CD14-positive monocyte (primary cell): ENCODE measurements around the gene SPTLC1. TPM values are rescaled to one million over a fixed set of nuclear protein-coding genes. Genes with fewer than 3 reads are reported as not detected.
A peak's percentile ranks its signal among the peaks of the same experiment; 100 is the strongest.
"Not testable (repeated sequence)": the region's sequence is repeated elsewhere in the genome, so short reads cannot be mapped to it uniquely, and the experiment has no call there.

ENCODE experiments used
- DNase-seq, 3 donors: peaks; one replicate each; pipeline ENCODE4 v3.0.0-alpha.2; 2011 to 2022
- H2AFZ ChIP-seq: 2 replicates; pipeline ENCODE4 v1.6.0; 2012; ENCODE audit warnings: mild to moderate bottlenecking, low read depth, low read length, inconsistent platforms; ENCODE audit not compliant: insufficient read depth, poor library complexity, severe bottlenecking
- H3K27ac ChIP-seq, 2 donors: 1 replicate in 1 of 2; 2 replicates in 1 of 2; pipeline ENCODE4 v1.5.1; 2012 to 2013; ENCODE audit warnings: low read length in 2 of 2, control low read depth in 1 of 2, inconsistent platforms in 1 of 2, low read depth in 1 of 2, mild to moderate bottlenecking in 1 of 2
- H3K27me3 ChIP-seq, 2 donors: one replicate each; pipeline versions ENCODE4 v1.6.0 to v1.6.1; 2011 to 2013; ENCODE audit warnings: low read length in 2 of 2; ENCODE audit not compliant: control insufficient read depth in 2 of 2, insufficient read depth in 2 of 2
- H3K36me3 ChIP-seq, 2 donors: replicated peaks in 1 of 2; 1 replicate in 1 of 2; 2 replicates in 1 of 2; pipeline versions ENCODE4 v1.5.1 to v1.6.1; 2012 to 2013; ENCODE audit warnings: low read length in 2 of 2, control low read depth in 1 of 2, inconsistent platforms in 1 of 2, mild to moderate bottlenecking in 1 of 2; ENCODE audit not compliant: insufficient read depth in 2 of 2, control insufficient read depth in 1 of 2
- H3K4me1 ChIP-seq, 2 donors: 1 replicate in 1 of 2; 2 replicates in 1 of 2; pipeline versions ENCODE4 v1.5.1 to v1.6.1; 2012 to 2013; ENCODE audit warnings: low read length in 2 of 2, control low read depth in 1 of 2, inconsistent platforms in 1 of 2, mild to moderate bottlenecking in 1 of 2, moderate library complexity in 1 of 2; ENCODE audit not compliant: insufficient read depth in 2 of 2, control insufficient read depth in 1 of 2
- H3K4me2 ChIP-seq: replicated peaks from 2 replicates; pipeline ENCODE3; 2012; ENCODE audit warnings: low read length, moderate library complexity, mild to moderate bottlenecking; ENCODE audit not compliant: poor library complexity, severe bottlenecking; ENCODE audit errors: extremely low read depth
- H3K4me3 ChIP-seq, 3 experiments: fragments of 200-600 bp in 1 of 3; sonication (generic) in 1 of 3; replicated peaks in 1 of 3; 1 replicate in 2 of 3; 2 replicates in 1 of 3; pipeline ENCODE4 v1.5.1; 2011 to 2013; ENCODE audit warnings: low read length in 3 of 3, mild to moderate bottlenecking in 3 of 3, control low read depth in 2 of 3, low read depth in 2 of 3, inconsistent platforms in 1 of 3, moderate library complexity in 1 of 3
- H3K79me2 ChIP-seq: 2 replicates; pipeline ENCODE4 v1.6.0; 2012; ENCODE audit warnings: mild to moderate bottlenecking, control low read depth, inconsistent platforms, low read length, moderate library complexity; ENCODE audit not compliant: insufficient read depth
- H3K9ac ChIP-seq: 2 replicates; pipeline ENCODE4 v1.6.0; 2017; ENCODE audit warnings: low read length, mild to moderate bottlenecking; ENCODE audit not compliant: insufficient read depth, poor library complexity, severe bottlenecking
- H3K9me3 ChIP-seq, 2 donors: replicated peaks in 1 of 2; 1 replicate in 1 of 2; 2 replicates in 1 of 2; pipeline versions ENCODE4 v1.5.1 to v1.6.1; 2012 to 2013; ENCODE audit warnings: low read length in 2 of 2, control low read depth in 1 of 2; ENCODE audit not compliant: control insufficient read depth in 1 of 2, insufficient read depth in 1 of 2
- H4K20me1 ChIP-seq: 2 replicates; pipeline ENCODE4 v1.6.0; 2012; ENCODE audit warnings: mild to moderate bottlenecking, low read length, control low read depth, moderate library complexity; ENCODE audit not compliant: insufficient read depth
- H3K27ac Mint-ChIP-seq, 7 donors: one replicate each; pipeline ENCODE4 v1.8.0; 2020; ENCODE audit warnings: mild to moderate bottlenecking in 7 of 7, mixed read lengths in 7 of 7, moderate library complexity in 6 of 7, inconsistent platforms in 2 of 7
- H3K27me3 Mint-ChIP-seq, 3 donors: one replicate each; pipeline ENCODE4 v1.8.0; 2021 to 2022; ENCODE audit warnings: low read depth in 3 of 3, mild to moderate bottlenecking in 3 of 3, mixed read lengths in 3 of 3, moderate library complexity in 3 of 3, inconsistent platforms in 1 of 3
- H3K36me3 Mint-ChIP-seq, 2 donors: one replicate each; pipeline ENCODE4 v1.8.0; 2020; ENCODE audit warnings: mixed read lengths in 2 of 2, inconsistent platforms in 1 of 2, mild to moderate bottlenecking in 1 of 2
- H3K4me1 Mint-ChIP-seq: one replicate; pipeline ENCODE4 v1.8.0; 2020; ENCODE audit warnings: mild to moderate bottlenecking, mixed read lengths
- H3K4me3 Mint-ChIP-seq, 2 donors: one replicate each; pipeline ENCODE4 v1.8.0; 2020; ENCODE audit warnings: mild to moderate bottlenecking in 2 of 2, mixed read lengths in 2 of 2, moderate library complexity in 1 of 2
- H3K9me3 Mint-ChIP-seq, 7 donors: one replicate each; pipeline ENCODE4 v1.8.0; 2020 to 2022; ENCODE audit warnings: mixed read lengths in 7 of 7, mild to moderate bottlenecking in 6 of 7, moderate library complexity in 6 of 7, inconsistent platforms in 2 of 7
- WGBS: methylation state at CpG from one replicate; pipeline ENCODE4 v1.1.5; 2013; ENCODE audit warnings: missing lambda C conversion rate; ENCODE audit not compliant: insufficient coverage; 5-methylcytosine and 5-hydroxymethylcytosine counted together
- intact Hi-C, 2 donors: fragments of 100-400 bp; cut with micrococcal nuclease; formaldehyde crosslinking; loops; one replicate each; pipeline versions ENCODE4 v1.15.0 to v1.15.1; 2023
- polyA plus RNA-seq, 3 donors: library from polyadenylated mRNA; depleted of rRNA in 1 of 3; unstranded in 2 of 3; stranded (reverse) in 1 of 3; fragments of 300-500 nt in 2 of 3; fragments of >200 nt in 1 of 3; fragmentation: Illumina TruSeq in 2 of 3; gene quantifications; 1 replicate in 2 of 3; 2 replicates in 1 of 3; pipeline ENCODE4 v1.2.3, GENCODE V29; 2012 to 2021
- TF ChIP-seq, protein P1 (sequence below): fragments of 200-600 bp; IDR thresholded peaks from one replicate; pipeline ENCODE4 v1.8.0; 2022; ENCODE audit warnings: antibody characterized with exemption, mild to moderate bottlenecking

Gene SPTLC1
- polyA plus RNA-seq, 3 donors: 37.4 to 92.4 (median 80.0) TPM

DNA sequence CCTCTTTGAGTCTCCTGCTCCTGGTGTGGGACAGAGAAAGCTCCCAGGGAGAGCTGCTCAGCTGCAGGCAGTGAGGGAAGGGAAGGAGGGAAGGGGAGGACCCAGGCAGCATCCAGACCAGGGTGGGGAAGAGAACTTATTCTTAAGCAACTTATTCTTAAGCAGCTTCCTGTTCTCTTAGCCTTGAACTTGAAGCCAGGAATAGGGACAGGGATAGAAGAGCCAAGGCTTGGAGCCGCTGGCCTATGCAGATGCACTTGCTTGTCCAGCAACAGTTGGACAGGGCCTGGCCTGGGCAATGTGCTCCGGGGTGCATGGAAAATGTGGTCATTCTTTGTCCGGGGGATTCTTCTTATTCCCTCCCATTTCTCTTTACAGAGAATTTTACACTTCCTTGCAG, 31.4 kb upstream of the SPTLC1 start:
- peaks cover 0 to under 1% (median 0%) of the 10 kb centered on the region in 7 donors for H3K9me3 Mint-ChIP-seq
- peak overlapping the region in 1 of 7 donors; percentile 37 for H3K27ac Mint-ChIP-seq
- Histone ChIP-seq H3K9ac (no peak overlapping the region), H3K27me3 (peaks cover 2 to 14% of the 10 kb centered on the region in 2 donors), H3K4me1 (peaks cover 14 to 20% of the 10 kb centered on the region in 2 donors), H3K79me2 (no peaks in the 10 kb centered on the region), H3K27ac (no peak overlapping the region), H3K4me3 (peak overlapping the region in 2 of 3 experiments; percentile 11 to 59), H3K36me3 (no peaks in the 10 kb centered on the region), H2AFZ (peak overlapping the region; percentile 54), H3K9me3 (no peaks in the 10 kb centered on the region), H4K20me1 (no peaks in the 10 kb centered on the region), H3K4me2 (peak overlapping the region; percentile 57)
- peaks cover 26 to 27% (median 26%) of the 10 kb centered on the region in 3 donors for H3K27me3 Mint-ChIP-seq
- WGBS: 44% methylated on average over 1 of the region's 3 CpGs
- H3K4me1 Mint-ChIP-seq: peaks cover 19% of the 10 kb centered on the region
- peak overlapping the region; percentile 62 to 85 for H3K4me3 Mint-ChIP-seq
- DNase-seq: peak in 1 of 3 donors; percentile 18
- TF ChIP-seq, protein P1, sequence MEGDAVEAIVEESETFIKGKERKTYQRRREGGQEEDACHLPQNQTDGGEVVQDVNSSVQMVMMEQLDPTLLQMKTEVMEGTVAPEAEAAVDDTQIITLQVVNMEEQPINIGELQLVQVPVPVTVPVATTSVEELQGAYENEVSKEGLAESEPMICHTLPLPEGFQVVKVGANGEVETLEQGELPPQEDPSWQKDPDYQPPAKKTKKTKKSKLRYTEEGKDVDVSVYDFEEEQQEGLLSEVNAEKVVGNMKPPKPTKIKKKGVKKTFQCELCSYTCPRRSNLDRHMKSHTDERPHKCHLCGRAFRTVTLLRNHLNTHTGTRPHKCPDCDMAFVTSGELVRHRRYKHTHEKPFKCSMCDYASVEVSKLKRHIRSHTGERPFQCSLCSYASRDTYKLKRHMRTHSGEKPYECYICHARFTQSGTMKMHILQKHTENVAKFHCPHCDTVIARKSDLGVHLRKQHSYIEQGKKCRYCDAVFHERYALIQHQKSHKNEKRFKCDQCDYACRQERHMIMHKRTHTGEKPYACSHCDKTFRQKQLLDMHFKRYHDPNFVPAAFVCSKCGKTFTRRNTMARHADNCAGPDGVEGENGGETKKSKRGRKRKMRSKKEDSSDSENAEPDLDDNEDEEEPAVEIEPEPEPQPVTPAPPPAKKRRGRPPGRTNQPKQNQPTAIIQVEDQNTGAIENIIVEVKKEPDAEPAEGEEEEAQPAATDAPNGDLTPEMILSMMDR: no peak
- intact Hi-C loops: no loop called here
- H3K36me3 Mint-ChIP-seq: no peaks in the 10 kb centered on the region

DNA sequence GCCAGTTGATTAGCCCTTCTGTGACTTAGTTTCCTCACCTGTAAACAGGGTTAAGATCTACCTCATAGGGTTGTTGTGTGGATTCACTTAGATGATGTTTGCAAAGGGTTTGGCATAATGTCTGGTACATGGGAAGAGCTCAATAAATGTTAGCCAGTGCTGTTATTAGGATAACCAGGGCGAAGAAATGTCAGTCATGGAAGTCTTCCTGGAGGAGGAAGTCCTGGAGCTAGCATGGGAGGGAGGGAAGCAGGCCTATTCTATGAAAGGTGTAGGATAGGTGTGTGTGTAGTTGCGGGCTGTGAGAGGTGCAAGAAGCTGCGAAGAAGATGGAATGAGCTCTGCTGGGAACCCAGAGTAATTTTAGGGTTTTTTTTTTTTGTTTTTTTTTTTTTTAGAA, 30.6 kb upstream of the SPTLC1 start:
- WGBS: 98% methylated on average over 3 of the region's 3 CpGs
- H4K20me1 ChIP-seq, H3K4me3 Mint-ChIP-seq, H3K79me2 ChIP-seq, H3K4me2 ChIP-seq, DNase-seq, H3K4me3 ChIP-seq, H3K9me3 ChIP-seq, H3K36me3 Mint-ChIP-seq, intact Hi-C loops, H3K36me3 ChIP-seq, H3K27ac ChIP-seq, H3K9me3 Mint-ChIP-seq, H2AFZ ChIP-seq, H3K9ac ChIP-seq: not testable (repeated sequence)
- H3K27ac Mint-ChIP-seq: peak overlapping the region in 1 of 7 donors; percentile 59
- H3K27me3 Mint-ChIP-seq: peaks cover 33 to 34% (median 33%) of the 10 kb centered on the region in 3 donors
- H3K27me3 ChIP-seq: peaks cover 9 to 21% of the 10 kb centered on the region in 2 donors
- peaks cover 18 to 27% of the 10 kb centered on the region in 2 donors for H3K4me1 ChIP-seq
- H3K4me1 Mint-ChIP-seq: peaks cover 24% of the 10 kb centered on the region
